GM23248 (cell line): ENCODE data around the gene GPALPP1.

Experiments
- EZH2 ChIP-seq: fragments of 200-600 bp; sonication (generic); IDR thresholded peaks from 2 replicates; pipeline ENCODE4 v1.6.1; 2018; ENCODE audit warnings: antibody characterized with exemption, mild to moderate bottlenecking; ENCODE audit not compliant: insufficient read depth, poor library complexity, severe bottlenecking
- EZH2phosphoT487 ChIP-seq: fragments of 200-600 bp; sonication (generic); IDR thresholded peaks from 2 replicates; pipeline ENCODE4 v1.6.1; 2018; ENCODE audit warnings: antibody characterized with exemption, moderate library complexity, mild to moderate bottlenecking, low read depth; ENCODE audit not compliant: insufficient read depth

DNA sequence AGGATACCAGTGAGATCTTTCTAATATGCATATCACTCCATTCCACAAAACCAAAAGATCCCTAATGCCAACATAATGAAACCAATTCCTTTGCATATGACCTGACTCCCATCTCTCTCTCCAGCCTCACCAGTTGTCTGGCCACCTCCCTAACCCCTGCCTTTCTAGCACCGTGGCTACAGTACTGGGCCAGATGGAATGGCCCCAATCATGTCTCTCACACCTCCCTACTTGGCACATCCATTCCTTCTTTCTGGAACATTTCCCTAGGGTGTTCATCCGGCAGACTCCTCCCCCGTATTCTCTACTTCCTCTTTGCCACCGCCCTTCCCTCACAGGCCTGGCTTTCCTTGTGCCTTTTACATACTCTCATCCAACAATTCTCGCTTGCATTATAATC is 62.0 kb downstream of the GPALPP1 start:
- TF ChIP-seq EZH2phosphoT487: no peak
- TF ChIP-seq EZH2: no peak
